T-helper 9 cell (primary cell): ENCODE results near the gene MAD1L1.

Source experiments
- DNase-seq: peaks from one replicate; pipeline ENCODE4 v3.0.0-alpha.2; 2020

The MAD1L1 gene

GRCh38 chr7:1946025-1946772, 286.5 kb downstream of the MAD1L1 start:
- no peak for DNase-seq

GRCh38 chr7:1945558-1945957, 287.2 kb downstream of the MAD1L1 start:
- DNase-seq, result no peak

- no peak for DNase-seq
Measured at GRCh38 chr7:1944619-1945210, 288.0 kb downstream of the MAD1L1 start.

GRCh38 chr7:1943933-1944618, 288.7 kb downstream of the MAD1L1 start:
- no peak for DNase-seq

GRCh38 chr7:1943326-1943725, 289.4 kb downstream of the MAD1L1 start:
- DNase-seq, result no peak

- no peak for DNase-seq
Measured at GRCh38 chr7:1942941-1943289, 289.8 kb downstream of the MAD1L1 start.

- no peak for DNase-seq
Measured at GRCh38 chr7:1942243-1942940, 290.4 kb downstream of the MAD1L1 start.

- DNase-seq, result no peak
Measured at GRCh38 chr7:1941464-1942242, 291.1 kb downstream of the MAD1L1 start.

GRCh38 chr7:1940863-1941262, 291.9 kb downstream of the MAD1L1 start:
- DNase-seq, result no peak

- DNase-seq, result peak; percentile 85
Measured at GRCh38 chr7:1940402-1940786, 292.4 kb downstream of the MAD1L1 start.

GRCh38 chr7:1939434-1940401, 293.0 kb downstream of the MAD1L1 start:
- DNase-seq, result no peak

- peak; percentile 21 for DNase-seq
Measured at GRCh38 chr7:1938788-1939433, 293.8 kb downstream of the MAD1L1 start.

- DNase-seq, result no peak
Measured at GRCh38 chr7:1937252-1937605, 295.5 kb downstream of the MAD1L1 start.

GRCh38 chr7:1936531-1937251, 296.1 kb downstream of the MAD1L1 start:
- DNase-seq, result no peak

GRCh38 chr7:1936006-1936310, 296.8 kb downstream of the MAD1L1 start:
- no peak for DNase-seq

- DNase-seq, result no peak
Measured at GRCh38 chr7:1935176-1936005, 297.4 kb downstream of the MAD1L1 start.

- DNase-seq, result no peak
Measured at GRCh38 chr7:1934756-1935155, 298.0 kb downstream of the MAD1L1 start.

GRCh38 chr7:1934017-1934416, 298.7 kb downstream of the MAD1L1 start:
- no peak for DNase-seq

GRCh38 chr7:1933066-1933750, 299.5 kb downstream of the MAD1L1 start:
- no peak for DNase-seq
